ENCODE results near the gene DNPH1. TPM values are rescaled to one million over a fixed set of nuclear protein-coding genes. Genes with fewer than 3 reads are reported as not detected.

DNPH1 gene
- total RNA-seq (2022) (52.5 and 91.0 TPM in 2 replicates), Bru-seq, nascent RNA (percentile 65 among the genes with signal in this experiment), BruChase-seq, experiment 1, labeled RNA remaining after a 6-hour chase (percentile 58 among the genes with signal in this experiment), BruChase-seq, experiment 2, labeled RNA remaining after a 2-hour chase (percentile 56 among the genes with signal in this experiment)
- long read RNA-seq, transcript DNPH1-201 (4 exons, 657 nt), result major isoform, 230 of 244 reads
- long read RNA-seq, transcript DNPH1-202 (3 exons, 796 nt), result minor isoform, 7 of 244 reads
- long read RNA-seq, partial matches to known transcripts, result 4 of 244 reads
- long read RNA-seq, other reads (novel, unspliced or antisense), result 1 of 244 reads

GRCh38 chr6:43228951-43229802 is at the start of gene DNPH1:
Gene DNPH1 (minus strand): TSS chr6:43229481. CDS start chr6:43229456, 25 bp downstream.
- H3K27me3 Mint-ChIP-seq (ENCODE audit: insufficient read depth, unreplicated experiment), result peaks cover 12% of the 10 kb centered on the region
- BruUV-seq (replicated peaks), result no TSS peak
- H3K36me3 Mint-ChIP-seq (ENCODE audit: insufficient read depth, unreplicated experiment), result peaks cover 10% of the 10 kb centered on the region
- H3K9me3 Mint-ChIP-seq (ENCODE audit: unreplicated experiment), result no peaks in the 10 kb centered on the region
- peak; percentile 89 for TF ChIP-seq CTCF (IDR thresholded peaks at IDR 0.05; ENCODE audit: unreplicated experiment)
- POLR2A ChIA-PET, result interaction anchor here (0.6 to 2.7 kb wide), 17 partner anchors 9 to 666 kb away, joined by 3 to 11 read pairs (median 6); partner anchors contain the start of genes CUL9, KLC4, MRPL2 and POLR1C
- peak within 1 kb of the TSS; percentile 68 for H3K27ac Mint-ChIP-seq (ENCODE audit: low read depth, unreplicated experiment)
- peak within 1 kb of the TSS; percentile 76 for H3K4me3 Mint-ChIP-seq (ENCODE audit: unreplicated experiment)
- no peaks in the 10 kb centered on the region for H3K4me1 Mint-ChIP-seq (ENCODE audit: insufficient read depth, unreplicated experiment)
- CTCF ChIA-PET, result interaction anchor here (0.5 to 2.4 kb wide), 31 partner anchors 9 to 305 kb away, joined by 3 to 13 read pairs (median 4); no protein-coding TSS in a partner anchor
- DNase-seq (ENCODE audit: unreplicated experiment), result peak; percentile 69
- intact Hi-C loops (cut with micrococcal nuclease), result loop anchor here (2.0 kb wide), 1 partner anchor 58 kb away; the partner anchor contains the start of gene SRF

- no peak overlapping the region for H3K4me3 Mint-ChIP-seq (ENCODE audit: unreplicated experiment)
- peaks cover 25% of the 10 kb centered on the region for H3K27me3 Mint-ChIP-seq (ENCODE audit: insufficient read depth, unreplicated experiment)
- peak overlapping the region; percentile 12 for H3K27ac Mint-ChIP-seq (ENCODE audit: low read depth, unreplicated experiment)
- ChIA-PET POLR2A (interaction anchor here (0.8 kb wide), 1 partner anchor 15 kb away, joined by 3 read pairs; no protein-coding TSS in a partner anchor), CTCF (interaction anchor here (0.5 kb wide), 1 partner anchor 43 kb away, joined by 3 read pairs; no protein-coding TSS in a partner anchor)
- no TSS peak for BruUV-seq (replicated peaks)
- no peak for DNase-seq (ENCODE audit: unreplicated experiment)
- no peak for TF ChIP-seq CTCF (IDR thresholded peaks at IDR 0.05; ENCODE audit: unreplicated experiment)
- H3K9me3 Mint-ChIP-seq (ENCODE audit: unreplicated experiment), result no peaks in the 10 kb centered on the region
- H3K36me3 Mint-ChIP-seq (ENCODE audit: insufficient read depth, unreplicated experiment), result peaks cover 6% of the 10 kb centered on the region
- peaks cover 5% of the 10 kb centered on the region for H3K4me1 Mint-ChIP-seq (ENCODE audit: insufficient read depth, unreplicated experiment)
- intact Hi-C loops (cut with micrococcal nuclease), result no loop called here
These were observed 49.3 kb upstream of the DNPH1 start for GRCh38 chr6:43278524-43279078.

- H3K4me1 Mint-ChIP-seq (ENCODE audit: insufficient read depth, unreplicated experiment), result peaks cover 5% of the 10 kb centered on the region
- H3K4me3 Mint-ChIP-seq (ENCODE audit: unreplicated experiment), result no peak overlapping the region
- TF ChIP-seq CTCF (IDR thresholded peaks at IDR 0.05; ENCODE audit: unreplicated experiment), result no peak
- no peaks in the 10 kb centered on the region for H3K9me3 Mint-ChIP-seq (ENCODE audit: unreplicated experiment)
- intact Hi-C loops (cut with micrococcal nuclease), result no loop called here
- BruUV-seq (replicated peaks), result no TSS peak
- H3K27ac Mint-ChIP-seq (ENCODE audit: low read depth, unreplicated experiment), result no peak overlapping the region
- POLR2A ChIA-PET, result interaction anchor here (0.8 kb wide), 1 partner anchor 15 kb away, joined by 3 read pairs; no protein-coding TSS in a partner anchor
- DNase-seq (ENCODE audit: unreplicated experiment), result no peak
- H3K27me3 Mint-ChIP-seq (ENCODE audit: insufficient read depth, unreplicated experiment), result peaks cover 22% of the 10 kb centered on the region
- CTCF ChIA-PET, result no interaction called here
- H3K36me3 Mint-ChIP-seq (ENCODE audit: insufficient read depth, unreplicated experiment), result peaks cover 6% of the 10 kb centered on the region
These were observed 48.6 kb upstream of the DNPH1 start for GRCh38 chr6:43277643-43278523.
